Common myeloid progenitor, CD34-positive (primary cell): Measurements from ENCODE around the gene TBC1D22A.

ENCODE experiments used
- CTCF ChIA-PET: fragments of 350-600 bp; sonication (Branson Sonifier 250); formaldehyde crosslinking; loops from one replicate; lab custom pipeline; 2021; ENCODE audit warnings: antibody characterized with exemption; lab: Charles Lee
- POLR2A ChIA-PET: fragments of 350-600 bp; sonication (Branson Sonifier 250); formaldehyde crosslinking; loops from one replicate; lab custom pipeline; 2021; ENCODE audit warnings: antibody characterized with exemption; lab: Charles Lee
- DNase-seq, 3 donors: peaks; one replicate each; pipeline versions ENCODE4 v3.0.0 to v3.0.0-alpha.2; 2013
- H3K27ac ChIP-seq, 2 experiments: 1 replicate in 1 of 2; 2 replicates in 1 of 2; pipeline ENCODE4 v1.7.0; 2013; ENCODE audit warnings: inconsistent platforms in 2 of 2, low read length in 2 of 2, mild to moderate bottlenecking in 2 of 2, low read depth in 1 of 2, moderate library complexity in 1 of 2; ENCODE audit not compliant: severe bottlenecking in 2 of 2, insufficient read depth in 1 of 2, poor library complexity in 1 of 2
- H3K27me3 ChIP-seq, 5 experiments: replicated peaks in 2 of 5; 1 replicate in 3 of 5; 2 replicates in 2 of 5; pipeline versions ENCODE4 v1.6.1 to v1.7.0; 2013; ENCODE audit warnings: low read length in 4 of 5, mild to moderate bottlenecking in 2 of 5, moderate library complexity in 2 of 5, inconsistent platforms in 1 of 5; ENCODE audit not compliant: insufficient read depth in 5 of 5, control insufficient read depth in 4 of 5
- H3K36me3 ChIP-seq, 4 experiments: 1 replicate in 2 of 4; 2 replicates in 2 of 4; pipeline versions ENCODE4 v1.6.1 to v1.7.0; 2013; ENCODE audit warnings: low read length in 3 of 4, control low read depth in 1 of 4, mild to moderate bottlenecking in 1 of 4; ENCODE audit not compliant: control insufficient read depth in 4 of 4, insufficient read depth in 4 of 4
- H3K4me1 ChIP-seq, 4 experiments: 1 replicate in 3 of 4; 2 replicates in 1 of 4; pipeline versions ENCODE4 v1.6.1 to v1.7.1; 2013; ENCODE audit warnings: low read length in 3 of 4, mild to moderate bottlenecking in 3 of 4, control low read depth in 1 of 4, inconsistent platforms in 1 of 4, moderate library complexity in 1 of 4; ENCODE audit not compliant: control insufficient read depth in 4 of 4, insufficient read depth in 4 of 4; ENCODE audit errors: control extremely low read depth in 1 of 4
- H3K4me3 ChIP-seq, 7 experiments: 1 replicate in 4 of 7; 2 replicates in 3 of 7; pipeline versions ENCODE4 v1.5.1 to v1.7.0; 2013; ENCODE audit warnings: mild to moderate bottlenecking in 7 of 7, low read length in 6 of 7, moderate library complexity in 6 of 7, inconsistent platforms in 2 of 7, low read depth in 2 of 7, control low read depth in 1 of 7; ENCODE audit not compliant: insufficient read depth in 4 of 7, control insufficient read depth in 1 of 7; ENCODE audit errors: extremely low read depth in 1 of 7
- H3K9me3 ChIP-seq, 5 experiments: 1 replicate in 4 of 5; 2 replicates in 1 of 5; pipeline versions ENCODE4 v1.6.1 to v1.7.1; 2013; ENCODE audit warnings: low read length in 4 of 5, mild to moderate bottlenecking in 2 of 5, inconsistent platforms in 1 of 5, low read depth in 1 of 5, moderate library complexity in 1 of 5; ENCODE audit not compliant: control insufficient read depth in 4 of 5, insufficient read depth in 2 of 5; ENCODE audit errors: control extremely low read depth in 1 of 5
- WGBS: methylation state at CpG from one replicate; pipeline ENCODE4 v1.1.5; 2013; ENCODE audit not compliant: insufficient coverage; 5-methylcytosine and 5-hydroxymethylcytosine counted together

The TBC1D22A gene

GRCh38 chr22:46993633-46994032, 231.2 kb downstream of the TBC1D22A start:
- H3K27me3 ChIP-seq = no peaks in the 10 kb centered on the region
- peaks cover 3 to 26% (median 15%) of the 10 kb centered on the region in 4 experiments for H3K36me3 ChIP-seq
- DNase-seq = no peak
- no peak overlapping the region for H3K4me3 ChIP-seq
- H3K9me3 ChIP-seq = no peaks in the 10 kb centered on the region
- no peaks in the 10 kb centered on the region for H3K4me1 ChIP-seq
- 95% methylated on average over 6 of the region's 14 CpGs for WGBS
- CTCF ChIA-PET = no interaction called here
- POLR2A ChIA-PET = no interaction called here
- no peak overlapping the region for H3K27ac ChIP-seq

GRCh38 chr22:46994265-46994664, 231.8 kb downstream of the TBC1D22A start:
- CTCF ChIA-PET = no interaction called here
- WGBS = over 99% methylated on average over 9 of the region's 11 CpGs
- Histone ChIP-seq H3K27me3 (no peaks in the 10 kb centered on the region), H3K36me3 (peaks cover 3 to 26% (median 16%) of the 10 kb centered on the region in 4 experiments), H3K27ac (no peak overlapping the region), H3K9me3 (no peaks in the 10 kb centered on the region), H3K4me1 (no peaks in the 10 kb centered on the region), H3K4me3 (no peak overlapping the region)
- POLR2A ChIA-PET = no interaction called here
- no peak for DNase-seq

GRCh38 chr22:46994983-46995382, 232.5 kb downstream of the TBC1D22A start:
- CTCF ChIA-PET = no interaction called here
- Histone ChIP-seq H3K9me3 (no peaks in the 10 kb centered on the region), H3K4me3 (no peak overlapping the region), H3K27me3 (no peaks in the 10 kb centered on the region), H3K27ac (no peak overlapping the region), H3K36me3 (peaks cover 3 to 26% (median 16%) of the 10 kb centered on the region in 4 experiments), H3K4me1 (peaks cover 0 to under 1% (median 0%) of the 10 kb centered on the region in 4 experiments)
- WGBS = 98% methylated on average over 12 of the region's 13 CpGs
- POLR2A ChIA-PET = no interaction called here
- no peak for DNase-seq

DNA sequence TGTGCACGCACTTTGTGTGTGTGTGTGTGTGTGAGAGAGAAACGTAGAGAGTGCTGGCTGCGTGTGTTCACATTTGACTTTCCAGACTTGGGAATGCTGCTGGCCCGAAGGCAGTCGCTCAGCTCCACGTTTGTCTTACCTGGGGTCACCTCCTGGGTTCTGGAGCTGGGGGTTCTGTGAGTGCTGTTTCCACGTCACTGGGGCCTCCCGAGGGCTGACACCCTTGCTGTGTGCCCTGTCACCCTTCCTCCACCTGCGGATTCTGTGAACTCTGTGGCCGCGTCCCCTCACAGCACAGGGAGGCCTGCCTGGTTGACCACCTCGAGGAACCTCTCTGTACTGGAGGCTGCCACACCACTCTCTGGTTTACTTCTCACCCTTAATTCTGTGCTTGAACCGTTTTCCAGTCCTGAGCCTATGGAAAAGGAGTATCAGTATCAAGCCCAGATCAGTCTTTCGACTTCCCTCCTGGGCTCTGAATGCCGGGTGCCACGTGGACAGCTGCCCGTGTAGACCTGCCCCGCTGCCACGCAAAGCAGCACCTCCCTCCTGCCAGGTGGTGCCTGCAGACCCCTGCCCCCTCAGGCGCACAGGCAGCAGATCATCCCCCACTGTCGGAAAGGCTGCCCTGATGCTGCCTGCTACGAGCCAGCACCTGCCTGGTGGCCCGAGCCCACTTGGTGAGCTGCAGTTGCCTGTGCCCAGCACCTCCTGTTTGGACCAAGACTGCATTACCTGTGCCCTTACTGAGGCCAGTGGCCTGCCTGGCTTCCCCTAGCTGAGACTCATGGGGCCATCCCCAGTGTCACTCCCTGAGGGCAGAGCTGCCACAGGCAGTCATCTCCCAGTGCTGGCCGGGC, 233.3 kb downstream of the TBC1D22A start:
- Histone ChIP-seq H3K27ac (no peak overlapping the region), H3K9me3 (no peaks in the 10 kb centered on the region), H3K27me3 (no peaks in the 10 kb centered on the region), H3K4me3 (no peak overlapping the region), H3K36me3 (peaks cover 3 to 21% (median 14%) of the 10 kb centered on the region in 4 experiments), H3K4me1 (peaks cover 0 to 7% (median 2%) of the 10 kb centered on the region in 4 experiments)
- DNase-seq = no peak
- WGBS = 95% methylated on average over 24 of the region's 24 CpGs
- CTCF ChIA-PET = interaction anchor here (1.6 kb wide), 1 partner anchor 12 kb away, joined by 3 read pairs; no protein-coding TSS in a partner anchor
- POLR2A ChIA-PET = no interaction called here

DNA sequence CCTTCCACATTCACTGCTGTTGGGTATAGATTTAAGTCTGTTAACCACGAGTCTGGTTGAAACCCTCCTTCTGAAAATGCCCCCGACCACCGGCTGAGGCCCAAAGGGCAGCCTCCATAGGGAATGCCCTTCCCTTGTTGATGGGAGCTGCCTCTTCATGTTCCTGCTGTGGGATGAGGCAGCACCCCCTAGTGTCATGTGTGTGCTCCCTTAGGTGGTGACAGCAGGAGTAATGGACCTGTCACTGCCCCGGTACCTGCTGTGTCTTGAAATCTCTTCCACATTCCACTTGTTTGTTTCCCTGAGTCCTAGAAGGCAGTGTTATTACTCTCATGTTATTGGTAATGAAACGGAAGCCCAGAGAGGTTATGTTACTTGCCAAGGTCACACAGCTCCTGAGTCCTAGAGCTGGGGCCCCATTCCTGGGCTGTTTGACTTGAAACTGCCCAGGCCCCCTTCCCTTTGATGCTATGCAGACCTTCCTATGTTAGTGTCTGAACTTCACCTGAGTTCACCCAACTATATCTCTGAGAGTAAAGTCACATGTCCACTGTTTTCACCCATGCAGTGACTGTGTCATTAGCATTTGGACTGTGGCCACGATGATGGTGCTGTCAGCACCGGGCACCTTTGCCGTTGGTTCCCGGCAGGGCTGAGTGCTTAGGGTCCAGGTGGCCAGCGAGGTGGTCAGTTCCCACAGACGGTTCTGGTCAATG, 234.3 kb downstream of the TBC1D22A start:
- ChIA-PET CTCF (interaction anchor here (1.6 kb wide), 1 partner anchor 10 kb away, joined by 3 read pairs; no protein-coding TSS in a partner anchor), POLR2A (no interaction called here)
- no peaks in the 10 kb centered on the region for H3K27me3 ChIP-seq
- no peak overlapping the region for H3K4me3 ChIP-seq
- H3K9me3 ChIP-seq = no peaks in the 10 kb centered on the region
- DNase-seq = no peak
- peaks cover 0 to 11% (median 3%) of the 10 kb centered on the region in 4 experiments for H3K4me1 ChIP-seq
- no peak overlapping the region for H3K27ac ChIP-seq
- WGBS = 98% methylated on average over 9 of the region's 11 CpGs
- peaks cover 0 to 11% (median 9%) of the 10 kb centered on the region in 4 experiments for H3K36me3 ChIP-seq

DNA sequence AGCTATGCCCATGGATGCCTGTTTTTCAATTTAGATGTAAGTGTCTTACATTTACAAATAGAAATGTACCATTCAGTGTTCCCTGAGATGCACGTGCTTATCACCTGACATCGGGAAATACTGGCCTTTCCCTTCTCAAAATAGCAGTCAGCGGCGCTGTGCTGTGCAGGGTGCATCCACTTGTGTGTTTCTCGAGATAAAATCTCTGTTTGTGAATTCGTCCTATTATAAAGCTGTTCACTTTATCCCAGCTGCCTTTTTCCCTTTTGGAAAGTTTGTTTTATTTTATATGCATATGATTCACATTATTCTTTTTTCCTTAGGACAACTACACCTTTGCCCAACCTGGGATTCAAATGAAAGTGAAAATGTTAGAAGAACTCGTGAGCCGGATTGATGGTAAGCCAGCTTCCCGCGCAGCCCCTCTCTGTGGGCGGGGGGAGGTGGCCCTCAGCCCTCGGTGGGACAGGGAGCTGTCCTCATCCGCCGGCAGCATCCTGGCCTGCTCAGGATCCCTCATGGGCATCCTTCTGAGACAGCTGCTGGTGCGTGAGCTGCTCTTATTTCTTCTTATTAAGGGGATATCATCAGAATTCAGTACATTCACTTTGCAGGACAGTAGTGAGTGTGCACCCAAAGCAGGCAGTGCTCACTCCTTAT, 235.0 kb downstream of the TBC1D22A start:
- no peaks in the 10 kb centered on the region for H3K27me3 ChIP-seq
- H3K36me3 ChIP-seq = peaks cover 0 to 7% (median 6%) of the 10 kb centered on the region in 4 experiments
- no peak overlapping the region for H3K27ac ChIP-seq
- POLR2A ChIA-PET = no interaction called here
- no peak overlapping the region for H3K4me3 ChIP-seq
- peaks cover 0 to 11% (median 3%) of the 10 kb centered on the region in 4 experiments for H3K4me1 ChIP-seq
- 100% methylated on average over 11 of the region's 15 CpGs for WGBS
- H3K9me3 ChIP-seq = no peaks in the 10 kb centered on the region
- CTCF ChIA-PET = interaction anchor here (1.6 kb wide), 1 partner anchor 10 kb away, joined by 3 read pairs; no protein-coding TSS in a partner anchor
- no peak for DNase-seq
